ENCODE results near the gene HMGCL.

DNA sequence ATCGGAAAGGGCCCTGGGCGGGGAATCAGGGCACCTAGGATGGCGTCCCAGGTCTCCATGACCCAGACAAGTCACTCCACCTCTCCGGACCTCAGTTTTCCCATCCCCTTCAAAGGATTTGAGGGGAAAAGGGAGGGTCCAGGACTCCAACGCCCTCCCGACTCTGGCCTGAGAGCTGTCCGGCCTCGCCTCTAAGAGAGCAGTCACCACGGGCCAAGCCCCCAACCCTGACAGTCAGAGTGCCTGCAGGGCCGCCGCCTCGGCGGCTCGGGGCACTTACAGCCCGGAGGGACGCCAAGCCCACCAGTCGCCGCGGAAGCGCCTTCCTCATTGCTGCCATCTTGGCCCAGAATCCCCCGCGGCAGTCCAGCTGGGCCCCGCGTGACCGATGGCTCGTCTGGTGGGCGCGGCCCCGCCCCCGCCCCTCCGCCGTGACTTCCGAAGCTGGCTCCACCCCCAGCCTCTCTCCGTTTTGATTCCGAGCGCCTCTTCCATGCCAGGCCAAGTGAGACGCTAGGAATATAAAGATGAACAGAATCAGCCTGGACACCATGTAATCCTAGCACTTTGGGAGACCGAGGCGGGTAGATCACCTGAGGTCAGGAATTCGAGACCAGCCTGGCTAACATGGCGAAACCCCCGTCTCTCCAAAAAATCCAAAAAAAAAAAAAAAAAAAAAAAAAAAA, at the start of gene HMGCL:
- no peak for TF ChIP-seq CTCF (IDR thresholded peaks at IDR 0.05)
- peak; percentile 94 to 97 for TF ChIP-seq POLR2AphosphoS5 (IDR thresholded peaks at IDR 0.05; ENCODE audit: insufficient read depth in 1 of 2, low read depth in 1 of 2)
- TF ChIP-seq POLR2A (IDR thresholded peaks at IDR 0.05) = peak in 1 of 2 donors; percentile 88
